HG03469 (cell line): Measurements from ENCODE around the gene EFHC1.
"Not testable (repeated sequence)": the region's sequence is repeated elsewhere in the genome, so short reads cannot be mapped to it uniquely, and the experiment has no call there.

ENCODE experiments used
- ATAC-seq: cut with Tn5 transposase; IDR thresholded peaks from one replicate; pipeline ENCODE4 v1.9.1; 2021; ENCODE audit warnings: mild to moderate bottlenecking, moderate library complexity, moderate number of reproducible peaks; ENCODE audit not compliant: unreplicated experiment

Gene EFHC1

GRCh38 chr6:52399511-52400312 lies 20.4 kb upstream of the EFHC1 start:
- no peak for ATAC-seq

- no peak for ATAC-seq
These were observed 19.7 kb upstream of the EFHC1 start for GRCh38 chr6:52400313-52401041.

GRCh38 chr6:52403086-52403485 lies 17.1 kb upstream of the EFHC1 start:
- ATAC-seq: no peak

- no peak for ATAC-seq
These were observed 16.5 kb upstream of the EFHC1 start for GRCh38 chr6:52403627-52404026.

- ATAC-seq: no peak
These were observed 14.9 kb upstream of the EFHC1 start for GRCh38 chr6:52405243-52405642.

GRCh38 chr6:52407467-52407866 lies 12.7 kb upstream of the EFHC1 start:
- ATAC-seq: no peak

GRCh38 chr6:52409499-52409898 lies 10.6 kb upstream of the EFHC1 start:
- no peak for ATAC-seq

GRCh38 chr6:52410979-52411378 lies 9.2 kb upstream of the EFHC1 start:
- ATAC-seq: no peak

- ATAC-seq: no peak
These were observed 8.2 kb upstream of the EFHC1 start for GRCh38 chr6:52411911-52412310.

GRCh38 chr6:52415333-52415732 lies 4.8 kb upstream of the EFHC1 start:
- ATAC-seq: no peak

GRCh38 chr6:52415917-52416628 lies 4.1 kb upstream of the EFHC1 start:
- ATAC-seq: no peak

GRCh38 chr6:52416629-52417151 lies 3.5 kb upstream of the EFHC1 start:
- no peak for ATAC-seq

- no peak for ATAC-seq
These were observed 2.4 kb upstream of the EFHC1 start for GRCh38 chr6:52417675-52418111.

GRCh38 chr6:52418606-52419005 lies 1.5 kb upstream of the EFHC1 start:
- no peak for ATAC-seq

GRCh38 chr6:52420668-52421358 lies 671 bp downstream of the EFHC1 start:
- no peak for ATAC-seq

- ATAC-seq: no peak
These were observed 2.0 kb downstream of the EFHC1 start for GRCh38 chr6:52422156-52422555.

- ATAC-seq: no peak
These were observed 3.3 kb downstream of the EFHC1 start for GRCh38 chr6:52423448-52423847.

GRCh38 chr6:52423971-52424381 lies 3.8 kb downstream of the EFHC1 start:
- no peak for ATAC-seq

- no peak for ATAC-seq
These were observed 4.4 kb downstream of the EFHC1 start for GRCh38 chr6:52424513-52424912.

- ATAC-seq: no peak
These were observed 6.5 kb downstream of the EFHC1 start for GRCh38 chr6:52426667-52427066.

GRCh38 chr6:52433294-52433693 lies 13.2 kb downstream of the EFHC1 start:
- not testable (repeated sequence) for ATAC-seq
